ENCODE results near the gene HNRNPH3.

DNA sequence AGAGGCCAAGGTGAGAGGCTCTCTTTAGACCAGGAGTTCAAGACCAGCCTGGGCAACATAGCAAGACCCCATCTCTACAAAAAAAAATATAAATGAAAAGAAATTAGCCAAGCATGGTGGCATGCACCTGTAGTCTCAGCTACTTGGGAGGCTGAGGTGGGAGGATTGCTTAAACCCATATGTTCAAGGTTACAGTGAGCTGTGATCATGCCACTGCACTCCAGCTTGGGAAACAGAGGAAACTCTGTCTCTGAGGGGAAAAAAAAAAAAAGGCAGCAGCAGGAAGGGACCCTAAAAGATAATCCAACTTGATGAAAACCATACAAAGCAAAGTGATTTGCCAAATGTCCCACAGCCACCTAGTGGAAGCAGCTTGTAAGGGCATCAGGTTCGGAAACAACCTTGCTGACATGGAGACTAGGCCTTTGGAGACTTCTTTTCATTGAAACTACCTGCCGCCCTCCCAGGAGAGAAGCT lies 16.4 kb downstream of the HNRNPH3 start:
- TF ChIP-seq, protein P1, sequence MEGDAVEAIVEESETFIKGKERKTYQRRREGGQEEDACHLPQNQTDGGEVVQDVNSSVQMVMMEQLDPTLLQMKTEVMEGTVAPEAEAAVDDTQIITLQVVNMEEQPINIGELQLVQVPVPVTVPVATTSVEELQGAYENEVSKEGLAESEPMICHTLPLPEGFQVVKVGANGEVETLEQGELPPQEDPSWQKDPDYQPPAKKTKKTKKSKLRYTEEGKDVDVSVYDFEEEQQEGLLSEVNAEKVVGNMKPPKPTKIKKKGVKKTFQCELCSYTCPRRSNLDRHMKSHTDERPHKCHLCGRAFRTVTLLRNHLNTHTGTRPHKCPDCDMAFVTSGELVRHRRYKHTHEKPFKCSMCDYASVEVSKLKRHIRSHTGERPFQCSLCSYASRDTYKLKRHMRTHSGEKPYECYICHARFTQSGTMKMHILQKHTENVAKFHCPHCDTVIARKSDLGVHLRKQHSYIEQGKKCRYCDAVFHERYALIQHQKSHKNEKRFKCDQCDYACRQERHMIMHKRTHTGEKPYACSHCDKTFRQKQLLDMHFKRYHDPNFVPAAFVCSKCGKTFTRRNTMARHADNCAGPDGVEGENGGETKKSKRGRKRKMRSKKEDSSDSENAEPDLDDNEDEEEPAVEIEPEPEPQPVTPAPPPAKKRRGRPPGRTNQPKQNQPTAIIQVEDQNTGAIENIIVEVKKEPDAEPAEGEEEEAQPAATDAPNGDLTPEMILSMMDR (IDR thresholded peaks at IDR 0.05) = peak; percentile 37 to 67 (median 49)
- no peak for TF ChIP-seq POLR2A (IDR thresholded peaks at IDR 0.05)

All from body of pancreas (tissue), 4 donors.